Inflammatory macrophage treated with lipopolysaccharide for 4 hours (primary cell): ENCODE results near the gene CALR3.
"Not testable (repeated sequence)": the region's sequence is repeated elsewhere in the genome, so short reads cannot be mapped to it uniquely, and the experiment has no call there.

Experiments
- DNase-seq: peaks from one replicate; pipeline ENCODE4 v3.0.0-alpha.2; 2020

The CALR3 gene

GRCh38 chr19:16482745-16483144, 13.2 kb downstream of the CALR3 start:
- DNase-seq = no peak

- no peak for DNase-seq
Measured at GRCh38 chr19:16477311-16477710, 18.7 kb downstream of the CALR3 start.

DNA sequence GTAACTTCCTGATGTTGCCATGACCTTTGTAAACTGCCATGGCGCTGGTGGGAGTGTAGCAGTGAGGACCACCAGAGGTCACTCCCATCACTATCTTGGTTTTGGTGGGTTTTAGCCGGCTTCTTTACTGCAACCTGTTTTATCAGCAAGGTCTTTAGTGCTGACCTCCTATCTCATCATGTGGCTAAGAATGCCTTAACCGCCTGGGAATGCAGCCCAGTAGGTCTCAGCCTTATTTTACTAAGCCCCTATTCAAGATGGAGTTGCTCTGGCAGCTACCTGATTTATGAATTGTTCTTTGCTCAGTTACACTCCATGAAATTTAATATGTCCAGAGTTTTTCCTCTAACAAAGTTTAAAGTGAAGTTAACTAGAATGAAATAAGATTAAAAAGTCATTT, 19.6 kb downstream of the CALR3 start:
- DNase-seq = no peak

- DNase-seq = no peak
Measured at GRCh38 chr19:16473875-16474392, 22.0 kb downstream of the CALR3 start.

- no peak for DNase-seq
Measured at GRCh38 chr19:16472992-16473391, 23.0 kb downstream of the CALR3 start.

GRCh38 chr19:16472559-16472899, 23.4 kb downstream of the CALR3 start:
- DNase-seq = not testable (repeated sequence)

DNA sequence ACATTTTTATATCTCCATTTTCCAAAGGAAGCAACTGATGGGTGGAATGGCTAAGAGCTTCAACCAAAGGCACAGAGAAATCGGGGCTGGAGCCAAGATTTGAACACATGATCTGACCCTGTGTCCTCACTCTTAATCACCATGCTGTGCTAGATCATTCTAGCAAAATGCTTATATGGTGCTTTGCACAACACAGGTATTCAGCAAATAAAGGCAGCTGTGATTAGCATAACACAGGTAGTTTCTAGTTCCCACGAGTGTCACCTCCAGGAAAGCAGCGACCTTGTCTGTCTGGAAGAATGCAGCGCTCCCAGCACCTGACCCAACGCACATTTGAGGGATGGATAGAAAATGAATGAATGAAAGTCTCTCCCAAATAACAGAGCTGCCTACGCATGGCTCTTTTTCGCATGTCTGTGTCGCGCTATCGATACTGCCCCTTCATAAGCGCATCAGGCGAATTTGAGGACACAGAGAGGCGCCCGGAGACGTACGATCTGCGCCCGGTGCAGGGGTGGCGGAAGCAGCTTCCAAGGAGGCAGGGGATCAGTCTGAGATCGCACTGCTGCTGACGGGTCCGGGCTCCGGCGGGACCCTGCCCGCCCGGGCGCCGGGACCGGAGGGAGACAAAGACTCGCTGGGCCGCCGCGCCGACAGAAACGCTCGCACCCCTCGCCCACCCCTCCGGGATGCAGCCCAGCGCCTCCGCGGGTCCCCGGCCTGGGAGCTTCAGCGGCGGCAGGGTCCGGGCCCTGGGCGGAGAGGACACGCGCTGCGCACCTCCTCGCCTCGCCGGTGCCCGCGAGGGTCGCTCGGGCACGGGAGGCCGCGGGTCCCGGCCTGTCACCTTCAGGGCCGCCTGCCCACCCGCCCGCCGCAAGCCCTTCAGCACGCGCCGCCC, 24.8 kb downstream of the CALR3 start:
- peak; percentile 35 for DNase-seq

GRCh38 chr19:16470541-16470910, 25.4 kb downstream of the CALR3 start:
- DNase-seq = no peak

GRCh38 chr19:16467581-16467980, 28.4 kb downstream of the CALR3 start:
- DNase-seq = no peak

DNA sequence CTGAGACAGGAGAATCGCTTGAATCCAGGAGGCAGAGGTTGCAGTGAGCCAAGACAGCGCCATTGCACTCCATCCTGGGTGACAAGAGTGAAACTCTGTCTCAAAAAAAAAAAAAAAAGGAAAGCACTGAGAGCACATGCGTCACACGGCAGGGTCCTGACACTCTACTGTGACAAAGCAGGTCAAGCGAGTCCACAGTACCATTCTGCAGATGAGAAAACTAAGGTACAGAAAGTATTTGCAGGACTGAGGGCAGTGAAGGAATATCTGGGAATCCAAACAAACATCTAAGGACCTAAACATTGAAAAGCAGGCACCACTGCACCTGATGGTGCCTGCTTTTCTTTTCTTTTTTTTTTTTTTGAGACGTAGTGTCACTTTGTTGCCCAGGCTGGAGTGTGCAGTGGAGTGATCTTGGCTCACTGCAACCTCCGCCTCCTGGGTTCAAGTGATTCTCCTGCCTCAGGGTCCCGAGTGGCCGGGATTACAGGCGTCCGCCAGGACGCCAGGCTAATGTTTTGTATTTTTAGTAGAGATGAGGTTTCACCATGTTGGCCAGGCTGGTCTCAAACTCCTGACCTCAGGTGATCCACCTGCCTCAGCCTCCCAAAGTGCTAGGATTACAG, 29.1 kb downstream of the CALR3 start:
- DNase-seq = not testable (repeated sequence)

- no peak for DNase-seq
Measured at GRCh38 chr19:16465239-16465638, 30.7 kb downstream of the CALR3 start.

DNA sequence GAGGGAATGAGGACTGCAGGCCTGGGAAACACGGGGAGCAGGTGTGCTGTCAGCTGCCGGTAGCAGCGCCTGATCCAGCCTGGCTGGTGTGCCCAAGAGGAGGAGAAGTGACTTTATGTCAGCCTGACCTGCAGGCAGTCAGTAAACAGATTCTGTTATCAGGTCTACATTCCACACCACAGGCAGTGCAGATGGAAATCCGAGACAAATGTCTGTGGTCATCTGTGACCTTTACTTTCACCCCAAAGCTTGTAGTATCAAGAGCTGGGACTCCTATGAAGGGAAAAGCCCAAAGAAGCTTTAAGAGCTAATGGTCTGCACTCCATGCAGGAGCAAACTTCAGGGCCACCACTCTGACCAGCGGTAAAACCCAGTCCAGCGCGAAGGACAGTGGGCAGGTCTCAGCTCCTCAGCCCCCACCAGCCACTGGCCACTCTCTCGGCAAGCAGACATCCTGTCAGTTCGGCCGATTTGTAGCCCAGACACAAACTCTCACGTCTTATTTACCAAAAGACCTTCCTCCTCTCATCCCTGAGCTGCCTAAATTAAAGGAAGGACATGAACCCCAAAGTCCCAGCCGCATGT, 31.9 kb downstream of the CALR3 start:
- no peak for DNase-seq

DNA sequence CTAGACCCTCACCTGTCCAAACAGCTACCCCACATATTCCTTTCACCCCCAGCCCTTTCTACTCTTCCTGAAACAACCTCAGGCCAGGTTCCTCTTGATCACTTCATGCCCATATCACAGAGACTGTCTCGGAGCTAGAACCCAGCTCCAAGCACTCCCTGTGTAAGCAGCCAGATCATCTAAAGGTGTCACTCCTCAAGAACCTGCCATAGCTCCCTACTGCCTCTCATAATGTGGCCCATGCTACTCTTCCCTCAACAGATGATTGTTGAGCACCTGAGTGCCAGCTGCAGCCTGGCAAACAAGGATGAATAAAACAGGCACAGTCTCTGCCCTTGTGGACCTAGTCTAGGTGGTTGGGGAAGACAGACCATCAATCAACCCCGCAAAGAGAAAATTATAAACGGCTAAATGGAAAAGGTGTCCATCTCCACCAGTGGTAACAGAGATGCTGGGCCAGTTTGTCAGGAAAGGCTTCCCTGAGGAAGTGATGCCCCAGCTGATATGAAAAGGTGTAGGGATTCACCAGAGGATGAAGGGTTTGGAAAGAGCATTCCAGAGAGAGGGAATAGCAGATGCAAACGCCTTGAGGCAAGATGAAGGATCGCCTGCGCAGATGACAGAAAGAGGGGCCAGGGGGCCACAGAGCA, 32.5 kb downstream of the CALR3 start:
- no peak for DNase-seq

GRCh38 chr19:16462757-16463250, 33.2 kb downstream of the CALR3 start:
- peak; percentile 19 for DNase-seq

- DNase-seq = no peak
Measured at GRCh38 chr19:16461630-16462051, 34.3 kb downstream of the CALR3 start.

- DNase-seq = no peak
Measured at GRCh38 chr19:16460454-16460853, 35.5 kb downstream of the CALR3 start.

DNA sequence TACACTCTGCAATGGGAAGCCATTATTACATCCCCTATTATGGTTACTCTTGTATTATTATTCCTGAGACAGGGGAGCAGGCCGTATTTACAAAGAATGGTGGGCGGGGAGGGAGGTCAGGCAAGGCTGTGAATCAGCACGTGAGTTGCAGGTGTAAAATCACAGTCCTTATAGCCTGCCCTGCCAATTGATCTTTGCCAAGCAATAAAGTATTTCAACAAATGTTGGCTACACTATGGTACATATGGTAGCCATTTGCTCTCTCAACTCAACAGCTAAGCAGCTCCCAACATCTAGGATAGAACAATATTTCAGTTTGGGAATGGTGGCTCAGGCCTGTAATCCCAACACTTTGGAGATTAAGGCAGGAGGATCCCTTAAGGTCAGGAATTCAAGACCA, 36.3 kb downstream of the CALR3 start:
- DNase-seq = no peak

DNA sequence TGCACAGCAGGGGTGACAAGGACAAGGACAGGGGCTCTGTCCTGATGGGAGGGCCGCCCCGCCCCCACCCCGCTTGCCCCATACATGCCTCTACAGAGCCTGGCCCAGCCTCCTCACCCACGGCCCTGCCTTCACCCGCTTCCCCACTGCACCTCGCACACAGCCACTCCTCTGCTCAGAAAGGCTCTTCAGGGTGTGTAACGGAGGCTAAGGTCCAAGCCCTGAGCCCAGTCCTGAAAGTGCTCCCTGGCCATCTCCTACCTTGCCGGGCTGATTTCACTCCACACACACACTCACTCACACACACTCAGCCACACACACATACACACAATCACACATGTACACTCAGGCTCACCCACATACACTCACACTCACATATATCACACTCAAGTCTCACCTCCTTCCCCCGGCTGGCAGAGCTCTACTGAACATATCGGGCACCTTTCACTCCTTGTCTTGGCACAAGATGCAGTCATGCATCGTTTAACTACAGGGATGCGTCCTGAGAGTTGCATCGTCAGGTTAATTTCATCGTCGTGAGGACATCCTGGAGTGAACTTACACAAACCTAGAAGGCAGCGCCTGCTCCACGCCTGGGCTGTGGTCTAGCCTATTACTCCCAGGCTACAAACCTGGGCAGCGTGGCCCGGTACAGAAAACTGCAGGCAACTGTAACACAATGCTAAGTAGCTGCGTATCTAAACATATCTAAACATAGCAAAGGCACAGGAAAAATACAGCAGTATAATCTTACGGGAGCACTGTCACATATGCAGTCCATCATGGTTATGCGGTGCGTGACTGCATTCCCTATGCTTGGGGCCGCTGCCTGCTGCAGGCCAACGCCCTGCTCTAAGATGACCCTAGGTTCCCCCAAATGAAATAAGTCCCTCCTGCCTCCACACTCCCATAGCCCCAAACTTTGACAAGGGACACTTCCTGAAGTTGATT, 37.3 kb downstream of the CALR3 start:
- no peak for DNase-seq

DNA sequence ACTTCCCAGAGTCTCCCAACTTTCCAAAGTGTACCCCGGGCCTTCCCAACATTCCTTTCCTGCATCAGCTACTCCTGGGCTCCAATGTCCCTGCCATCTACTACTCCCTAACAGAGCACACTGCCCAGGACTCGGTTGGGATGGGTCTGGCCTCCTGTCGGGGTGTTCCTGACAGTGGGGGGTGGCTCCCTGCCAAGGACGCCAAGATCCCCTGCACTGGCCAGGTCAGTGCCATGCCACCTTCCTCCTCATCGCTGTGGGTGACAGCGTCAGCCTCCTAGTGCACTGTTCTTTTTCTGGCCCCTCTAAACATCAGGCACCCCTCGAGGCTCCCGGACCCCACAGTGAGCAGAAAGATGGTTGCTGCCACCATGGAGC, 38.0 kb downstream of the CALR3 start:
- no peak for DNase-seq

DNA sequence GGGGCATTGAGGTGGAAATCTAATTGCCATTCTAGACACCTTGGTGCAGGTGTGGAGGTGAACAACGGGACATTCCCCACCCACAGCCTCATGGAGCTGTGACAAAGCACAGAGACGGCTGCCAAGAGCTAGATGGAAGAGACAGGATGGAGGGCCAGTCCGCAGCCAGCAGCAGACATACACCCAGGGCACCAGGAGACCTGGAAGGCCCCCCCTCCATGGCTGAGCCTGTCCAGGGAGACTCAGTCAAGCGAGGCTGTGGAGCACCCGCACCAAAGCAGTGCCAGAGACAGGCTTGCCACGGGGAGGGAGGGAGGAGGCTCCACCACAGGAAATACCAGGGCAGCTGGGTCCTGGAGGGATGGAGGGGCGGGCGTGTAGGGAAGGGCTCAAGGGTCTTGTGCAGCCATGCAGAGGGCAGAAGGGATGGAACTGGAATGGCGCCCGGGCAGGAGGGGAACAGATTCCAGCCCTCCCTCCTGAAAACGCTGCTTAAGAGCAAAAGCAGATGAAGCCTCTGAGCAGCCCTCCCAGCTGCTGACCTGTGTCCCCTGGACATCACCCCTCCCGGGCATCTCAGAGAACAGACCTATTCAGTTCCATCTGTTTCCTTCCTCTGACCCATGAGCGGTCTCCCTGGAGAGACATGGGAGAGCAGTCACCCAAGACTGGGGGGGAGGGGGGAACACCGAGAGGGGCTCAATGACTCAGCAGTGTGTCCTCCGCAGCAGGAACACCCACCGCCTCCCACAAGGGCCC, 38.6 kb downstream of the CALR3 start:
- no peak for DNase-seq

GRCh38 chr19:16456652-16457194, 39.2 kb downstream of the CALR3 start:
- DNase-seq = no peak
